Activated CD4-positive, CD25-positive, alpha-beta regulatory T cell treated with anti-CD3 and anti-CD28 coated beads, Interleukin-2, amount 50 U/mL, for 72 hours (primary cell): ENCODE measurements around the gene PA2G4.

ENCODE experiments used
- DNase-seq: peaks from one replicate; pipeline ENCODE4 v3.0.0; 2021

Gene PA2G4

GRCh38 chr12:56127485-56127887 is 23.1 kb downstream of the PA2G4 start:
- DNase-seq = no peak

GRCh38 chr12:56127888-56128669 is 23.7 kb downstream of the PA2G4 start, which contains the start of gene ESYT1:
ESYT1 (plus strand) TSS chr12:56128267; CDS start chr12:56128320, 53 bp downstream.
- peak; percentile 90 for DNase-seq

GRCh38 chr12:56128670-56129205 is 24.4 kb downstream of the PA2G4 start:
- DNase-seq = no peak

GRCh38 chr12:56129206-56129941 is 25.0 kb downstream of the PA2G4 start:
- DNase-seq = peak; percentile 71

GRCh38 chr12:56129942-56130495 is 25.7 kb downstream of the PA2G4 start:
- DNase-seq = no peak

GRCh38 chr12:56130876-56131275 is 26.5 kb downstream of the PA2G4 start:
- no peak for DNase-seq

- DNase-seq = no peak
Observed at GRCh38 chr12:56134897-56135296, 30.5 kb downstream of the PA2G4 start.

GRCh38 chr12:56137853-56138571 is 33.7 kb downstream of the PA2G4 start:
- DNase-seq = no peak

GRCh38 chr12:56141946-56142784 is 37.8 kb downstream of the PA2G4 start:
- DNase-seq = no peak

- no peak for DNase-seq
Observed at GRCh38 chr12:56143217-56143616, 38.9 kb downstream of the PA2G4 start.

GRCh38 chr12:56143870-56144269 is 39.5 kb downstream of the PA2G4 start:
- no peak for DNase-seq

GRCh38 chr12:56145217-56145616 is 40.9 kb downstream of the PA2G4 start:
- DNase-seq = no peak

- no peak for DNase-seq
Observed at GRCh38 chr12:56146492-56147460, 42.4 kb downstream of the PA2G4 start.

GRCh38 chr12:56150563-56150962 is 46.2 kb downstream of the PA2G4 start:
- no peak for DNase-seq

- peak; percentile 70 for DNase-seq
Observed at GRCh38 chr12:56151672-56152131, 47.3 kb downstream of the PA2G4 start.

- peak; percentile 94 for DNase-seq
Observed at GRCh38 chr12:56152132-56152755, 47.9 kb downstream of the PA2G4 start, which contains the start of gene MYL6B. MYL6B (plus strand) TSS chr12:56152587; CDS start chr12:56153919, 1,332 bp downstream.

- no peak for DNase-seq
Observed at GRCh38 chr12:56152756-56153677, 48.7 kb downstream of the PA2G4 start.

GRCh38 chr12:56153678-56154065 is 49.3 kb downstream of the PA2G4 start:
- no peak for DNase-seq
